ENCODE results near the gene URB1.
"Not testable (repeated sequence)": the region's sequence is repeated elsewhere in the genome, so short reads cannot be mapped to it uniquely, and the experiment has no call there.

URB1 gene

DNA sequence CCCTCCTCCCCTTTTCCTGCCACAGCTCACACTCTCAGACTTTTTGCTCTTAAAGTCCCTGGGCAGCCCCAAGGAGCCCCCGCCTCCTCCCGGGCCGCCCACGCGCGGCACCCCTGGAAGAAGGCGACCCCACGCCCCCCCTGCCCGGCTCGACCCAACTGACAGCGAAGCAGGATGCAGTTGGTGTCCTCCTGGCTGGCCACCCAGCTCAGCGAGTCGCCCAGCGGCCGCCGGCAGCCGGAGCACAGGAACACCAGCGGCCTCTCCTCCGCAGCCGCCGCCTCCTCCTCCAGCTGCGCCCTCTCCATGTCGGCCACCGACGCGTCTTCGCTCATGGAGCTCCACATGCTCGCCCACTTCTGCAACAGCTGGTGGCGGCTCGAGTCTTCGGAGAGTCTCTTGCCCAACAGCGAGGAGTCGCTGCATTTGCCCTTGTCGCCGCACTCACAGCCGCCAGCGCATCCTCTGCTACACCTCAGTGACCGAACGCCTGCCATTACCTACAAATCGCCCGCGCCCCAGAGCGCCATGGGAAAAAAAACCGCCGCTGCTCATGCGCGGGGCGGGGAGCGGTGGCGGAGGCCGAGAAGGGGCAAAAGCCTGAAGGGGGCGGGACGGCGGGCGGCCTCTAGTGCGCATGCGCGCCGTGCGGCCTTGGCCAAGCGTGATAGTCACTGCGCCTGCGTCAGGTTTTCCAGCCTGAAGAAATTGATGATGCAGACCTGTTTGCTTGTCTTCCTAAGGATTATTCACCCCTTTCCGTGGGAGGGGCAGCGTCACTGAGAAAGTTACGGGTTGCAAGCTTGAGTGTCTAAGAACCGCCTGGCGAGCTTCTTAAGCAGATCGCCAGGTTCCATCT, 114.1 kb downstream of the URB1 start, which contains the start of gene MIS18A:
TSS of gene MIS18A (minus strand) at position 532 of the 859 bp plus-strand sequence. CDS start at position 497, 35 bp downstream.
- peaks cover 0 to 3% of the 10 kb centered on the region in 2 donors for H3K36me3 ChIP-seq (ENCODE audit: control insufficient read depth in 1 of 2, insufficient read depth in 2 of 2, low read length in 2 of 2)
- peak within 1 kb of the TSS; percentile 78 to 100 for H3K4me3 ChIP-seq (ENCODE audit: low read depth in 1 of 2, low read length in 2 of 2)
- peak within 1 kb of the TSS; percentile 44 to 80 for H3K9ac ChIP-seq (ENCODE audit: low read depth in 1 of 2, low read length in 2 of 2)
- H3K9me3 ChIP-seq (ENCODE audit: control insufficient read depth in 1 of 2, low read length in 2 of 2) = no peaks in the 10 kb centered on the region
- H3K27me3 ChIP-seq (ENCODE audit: control insufficient read depth in 1 of 2, insufficient read depth in 2 of 2, low read length in 2 of 2) = no peaks in the 10 kb centered on the region
- peaks cover 13 to 17% of the 10 kb centered on the region in 2 donors for H3K4me1 ChIP-seq (ENCODE audit: control insufficient read depth in 1 of 2, insufficient read depth in 2 of 2, low read length in 2 of 2)
- no peak within 1 kb of the TSS for H3K27ac ChIP-seq (ENCODE audit: low read depth, low read length)

GRCh38 chr21:32278103-32278502, 114.7 kb downstream of the URB1 start:
- H3K4me1 ChIP-seq (ENCODE audit: control insufficient read depth in 1 of 2, insufficient read depth in 2 of 2, low read length in 2 of 2) = peaks cover 13 to 17% of the 10 kb centered on the region in 2 donors
- peak overlapping the region; percentile 78 to 100 for H3K4me3 ChIP-seq (ENCODE audit: low read depth in 1 of 2, low read length in 2 of 2)
- H3K9ac ChIP-seq (ENCODE audit: low read depth in 1 of 2, low read length in 2 of 2) = peak overlapping the region; percentile 44 to 80
- no peak overlapping the region for H3K27ac ChIP-seq (ENCODE audit: low read depth, low read length)
- no peaks in the 10 kb centered on the region for H3K9me3 ChIP-seq (ENCODE audit: control insufficient read depth in 1 of 2, low read length in 2 of 2)
- no peaks in the 10 kb centered on the region for H3K27me3 ChIP-seq (ENCODE audit: control insufficient read depth in 1 of 2, insufficient read depth in 2 of 2, low read length in 2 of 2)
- peaks cover 0 to 9% of the 10 kb centered on the region in 2 donors for H3K36me3 ChIP-seq (ENCODE audit: control insufficient read depth in 1 of 2, insufficient read depth in 2 of 2, low read length in 2 of 2)

- H3K4me3 ChIP-seq (ENCODE audit: low read depth in 1 of 2, low read length in 2 of 2) = no peak overlapping the region
- H3K9me3 ChIP-seq (ENCODE audit: control insufficient read depth in 1 of 2, low read length in 2 of 2) = no peaks in the 10 kb centered on the region
- no peak overlapping the region for H3K27ac ChIP-seq (ENCODE audit: low read depth, low read length)
- no peak overlapping the region for H3K9ac ChIP-seq (ENCODE audit: low read depth in 1 of 2, low read length in 2 of 2)
- H3K4me1 ChIP-seq (ENCODE audit: control insufficient read depth in 1 of 2, insufficient read depth in 2 of 2, low read length in 2 of 2) = peaks cover 13 to 17% of the 10 kb centered on the region in 2 donors
- peaks cover 0 to 11% of the 10 kb centered on the region in 2 donors for H3K36me3 ChIP-seq (ENCODE audit: control insufficient read depth in 1 of 2, insufficient read depth in 2 of 2, low read length in 2 of 2)
- no peaks in the 10 kb centered on the region for H3K27me3 ChIP-seq (ENCODE audit: control insufficient read depth in 1 of 2, insufficient read depth in 2 of 2, low read length in 2 of 2)
These were observed 116.1 kb downstream of the URB1 start for GRCh38 chr21:32276671-32277070.

- H3K27me3 ChIP-seq (ENCODE audit: control insufficient read depth in 1 of 2, insufficient read depth in 2 of 2, low read length in 2 of 2) = no peaks in the 10 kb centered on the region
- H3K9me3 ChIP-seq (ENCODE audit: control insufficient read depth in 1 of 2, low read length in 2 of 2) = no peaks in the 10 kb centered on the region
- H3K9ac ChIP-seq (ENCODE audit: low read depth in 1 of 2, low read length in 2 of 2) = no peak overlapping the region
- H3K4me1 ChIP-seq (ENCODE audit: control insufficient read depth in 1 of 2, insufficient read depth in 2 of 2, low read length in 2 of 2) = no peaks in the 10 kb centered on the region
- H3K27ac ChIP-seq (ENCODE audit: low read depth, low read length) = no peak overlapping the region
- H3K4me3 ChIP-seq (ENCODE audit: low read depth in 1 of 2, low read length in 2 of 2) = no peak overlapping the region
- H3K36me3 ChIP-seq (ENCODE audit: control insufficient read depth in 1 of 2, insufficient read depth in 2 of 2, low read length in 2 of 2) = peaks cover 3 to 32% of the 10 kb centered on the region in 2 donors
These were observed 122.1 kb downstream of the URB1 start for GRCh38 chr21:32270748-32271147.

GRCh38 chr21:32265321-32265720, 127.5 kb downstream of the URB1 start:
- H3K27me3 ChIP-seq (ENCODE audit: control insufficient read depth in 1 of 2, insufficient read depth in 2 of 2, low read length in 2 of 2); H3K9me3 ChIP-seq (ENCODE audit: control insufficient read depth in 1 of 2, low read length in 2 of 2); H3K4me3 ChIP-seq (ENCODE audit: low read depth in 1 of 2, low read length in 2 of 2); H3K27ac ChIP-seq (ENCODE audit: low read depth, low read length); H3K4me1 ChIP-seq (ENCODE audit: control insufficient read depth in 1 of 2, insufficient read depth in 2 of 2, low read length in 2 of 2); H3K9ac ChIP-seq (ENCODE audit: low read depth in 1 of 2, low read length in 2 of 2): not testable (repeated sequence)
- peaks cover 3 to 16% of the 10 kb centered on the region in 2 donors for H3K36me3 ChIP-seq (ENCODE audit: control insufficient read depth in 1 of 2, insufficient read depth in 2 of 2, low read length in 2 of 2)

GRCh38 chr21:32261929-32262328, 130.9 kb downstream of the URB1 start:
- Histone ChIP-seq H3K4me3 (ENCODE audit: low read depth in 1 of 2, low read length in 2 of 2) (no peak overlapping the region), H3K4me1 (ENCODE audit: control insufficient read depth in 1 of 2, insufficient read depth in 2 of 2, low read length in 2 of 2) (no peaks in the 10 kb centered on the region), H3K9ac (ENCODE audit: low read depth in 1 of 2, low read length in 2 of 2) (no peak overlapping the region), H3K9me3 (ENCODE audit: control insufficient read depth in 1 of 2, low read length in 2 of 2) (no peaks in the 10 kb centered on the region), H3K27me3 (ENCODE audit: control insufficient read depth in 1 of 2, insufficient read depth in 2 of 2, low read length in 2 of 2) (no peaks in the 10 kb centered on the region), H3K36me3 (ENCODE audit: control insufficient read depth in 1 of 2, insufficient read depth in 2 of 2, low read length in 2 of 2) (peaks cover 1 to 4% of the 10 kb centered on the region in 2 donors), H3K27ac (ENCODE audit: low read depth, low read length) (no peak overlapping the region)
